GM12872 (cell line): ENCODE measurements around the gene TMEM41B.

Source experiments
- CTCF ChIP-seq: IDR thresholded peaks from 3 replicates; pipeline ENCODE4 v1.5.1; 2011; ENCODE audit warnings: low read depth, mild to moderate bottlenecking, low read length, moderate library complexity; ENCODE audit not compliant: insufficient read depth

TMEM41B gene

GRCh38 chr11:9276571-9276970, 37.8 kb downstream of the TMEM41B start:
- no peak for TF ChIP-seq CTCF

GRCh38 chr11:9274499-9275258, 39.7 kb downstream of the TMEM41B start:
- no peak for TF ChIP-seq CTCF

DNA sequence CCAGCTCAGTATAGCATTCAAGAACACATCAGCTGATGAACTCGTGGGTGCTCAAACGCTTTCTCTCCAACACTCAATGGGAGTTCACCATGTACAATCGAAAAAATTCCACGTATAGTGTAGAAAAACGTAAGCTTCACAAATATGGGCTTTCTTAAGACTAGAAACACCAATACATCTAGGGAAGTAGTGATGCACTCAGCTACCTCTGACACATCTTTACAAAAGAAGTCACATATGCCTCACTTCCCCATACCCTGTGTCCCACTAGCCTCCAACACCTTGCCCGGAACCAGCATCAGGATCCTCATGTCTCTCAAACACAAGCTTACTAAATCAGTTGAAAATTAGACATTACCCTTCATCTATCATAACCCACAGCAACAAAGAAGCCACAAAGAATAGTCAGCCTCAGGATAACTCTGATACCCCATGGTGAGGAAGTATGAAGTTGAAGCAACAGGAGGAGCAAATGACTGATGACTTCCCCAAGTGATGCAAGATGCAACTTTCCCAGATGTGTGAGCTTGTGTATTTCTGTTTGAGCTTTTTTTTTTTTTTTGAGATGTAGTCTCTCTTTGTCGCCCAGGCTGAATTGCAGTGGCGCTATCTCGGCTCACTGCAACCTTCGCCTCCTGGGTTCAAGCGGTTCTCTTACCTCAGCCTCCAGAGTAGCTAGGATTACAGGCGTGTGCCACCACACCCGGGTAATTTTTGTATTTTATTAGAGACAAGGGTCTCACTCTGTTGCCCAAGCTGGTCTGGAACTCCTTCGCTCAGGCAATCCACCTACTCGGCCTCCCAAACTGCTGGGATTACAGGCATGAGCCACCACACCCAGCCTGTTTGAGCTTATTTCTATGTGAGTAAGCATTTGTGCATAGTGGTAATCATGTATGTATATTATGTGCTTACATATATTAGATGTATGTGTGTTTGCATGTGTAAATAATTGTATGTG, 40.7 kb downstream of the TMEM41B start:
- TF ChIP-seq CTCF: no peak

- no peak for TF ChIP-seq CTCF
These were observed 44.8 kb downstream of the TMEM41B start for GRCh38 chr11:9269492-9270013.

- no peak for TF ChIP-seq CTCF
These were observed 46.7 kb downstream of the TMEM41B start for GRCh38 chr11:9267680-9268079.

GRCh38 chr11:9266926-9267325, 47.5 kb downstream of the TMEM41B start:
- TF ChIP-seq CTCF: no peak

DNA sequence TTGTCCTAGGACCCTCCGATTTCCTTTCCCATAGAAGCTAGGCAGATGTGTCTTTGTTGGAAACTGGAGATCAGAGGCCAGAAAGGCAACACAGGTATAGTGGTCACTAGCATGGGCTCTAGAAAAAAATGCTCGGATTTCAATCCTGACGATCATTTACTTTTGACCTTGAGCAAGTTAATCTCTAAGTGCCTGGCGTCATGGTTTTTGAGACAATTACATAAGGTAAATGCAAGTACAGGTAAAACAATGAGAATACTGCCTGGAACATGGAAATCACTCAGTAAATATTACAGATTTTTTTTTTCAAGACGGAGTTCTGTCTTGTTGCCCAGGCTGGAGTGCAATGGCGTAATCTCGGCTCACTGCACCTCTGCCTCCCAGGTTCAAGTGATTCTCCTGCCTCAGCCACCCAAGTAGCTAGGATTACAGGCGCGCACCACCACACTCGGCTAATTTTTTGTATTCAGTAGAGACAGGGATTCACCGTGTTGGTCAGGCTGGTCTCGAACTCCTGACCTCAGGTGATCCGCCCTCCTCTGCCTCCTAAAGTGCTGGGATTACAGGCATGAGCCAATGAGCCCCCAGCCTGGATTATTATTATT, 48.2 kb downstream of the TMEM41B start:
- no peak for TF ChIP-seq CTCF
